Activated CD4-positive, alpha-beta T cell treated with anti-CD3 and anti-CD28 coated beads, Interleukin-2, Interleukin-6, amounts not matched to agents 100 ng/mL and 50 ng/mL, durations not matched to agents 16 hours and 8 hours (primary cell): ENCODE results near the gene ASTN2.

Experiments
- DNase-seq: peaks from one replicate; pipeline ENCODE4 v3.0.0-alpha.2; 2020

Gene ASTN2

GRCh38 chr9:116494815-116495634 lies 919.8 kb downstream of the ASTN2 start:
- DNase-seq: peak; percentile 43

DNA sequence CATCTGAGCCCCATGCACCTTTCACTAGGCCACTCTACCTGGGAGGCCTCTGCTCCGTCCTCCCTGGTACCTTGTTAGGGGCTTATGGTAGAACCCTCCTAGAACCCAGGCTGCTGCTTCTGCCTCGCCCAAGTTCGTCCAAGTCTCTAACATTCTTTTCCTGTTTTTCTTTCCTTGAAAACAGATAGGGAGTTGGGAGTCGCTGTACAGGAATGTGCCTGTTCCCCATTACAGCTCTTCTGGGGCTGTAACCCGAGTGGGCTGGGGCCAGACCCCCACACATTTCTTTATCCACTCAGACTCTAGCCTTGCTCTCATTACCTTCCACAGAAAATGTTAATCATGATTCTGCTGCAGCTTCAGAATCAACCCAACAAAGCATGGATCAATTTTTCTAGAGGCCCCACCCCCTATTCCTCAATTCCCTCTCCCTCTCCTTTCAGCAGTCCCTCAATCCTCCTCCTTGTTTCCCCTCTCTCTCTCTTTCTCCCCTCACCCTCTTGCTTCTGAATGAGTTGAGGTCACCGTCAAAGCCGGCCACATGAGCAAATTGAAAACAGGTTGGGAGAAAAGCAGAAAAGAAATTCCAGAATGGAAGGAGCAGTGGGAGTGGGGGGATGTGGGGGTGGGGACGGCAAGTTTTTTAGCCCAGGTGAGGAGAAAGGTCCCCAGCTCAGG lies 921.5 kb downstream of the ASTN2 start:
- no peak for DNase-seq

DNA sequence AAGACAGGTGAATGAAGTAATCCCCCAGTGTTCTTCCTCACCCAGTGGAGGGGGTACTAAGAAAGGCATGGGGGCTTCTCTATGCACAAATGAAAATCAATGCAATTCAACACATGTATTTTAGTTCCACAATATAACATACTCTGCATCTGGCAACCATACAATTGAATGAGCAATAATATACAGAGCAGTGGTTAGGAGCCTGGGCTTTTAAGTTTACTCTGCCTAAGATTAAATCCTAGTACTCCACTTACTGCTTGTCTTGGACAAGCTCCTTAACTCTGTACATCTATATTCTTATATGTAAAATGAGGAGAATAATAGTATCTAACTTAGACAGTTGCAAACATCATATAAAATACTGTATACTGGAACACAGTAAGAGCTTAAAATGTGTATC lies 923.2 kb downstream of the ASTN2 start:
- DNase-seq: no peak

DNA sequence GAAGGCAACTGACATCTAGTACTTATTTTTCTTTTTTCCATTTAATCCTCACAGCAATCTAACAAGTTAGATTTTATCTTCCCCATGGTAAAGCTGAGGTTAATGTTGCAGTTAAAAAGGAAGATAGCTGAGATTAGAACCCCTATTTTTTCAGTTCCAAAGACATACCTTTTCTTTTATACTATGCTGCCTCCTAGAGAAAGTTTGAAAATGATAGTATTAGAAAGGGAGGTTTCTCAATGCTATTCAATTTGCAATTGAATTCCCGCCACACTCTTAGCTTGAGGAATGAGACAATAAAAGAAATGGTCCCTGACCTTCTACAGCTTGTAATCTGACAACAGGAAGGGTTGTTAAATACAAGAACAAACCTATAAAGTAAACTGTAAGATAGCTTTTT lies 923.6 kb downstream of the ASTN2 start:
- no peak for DNase-seq

DNA sequence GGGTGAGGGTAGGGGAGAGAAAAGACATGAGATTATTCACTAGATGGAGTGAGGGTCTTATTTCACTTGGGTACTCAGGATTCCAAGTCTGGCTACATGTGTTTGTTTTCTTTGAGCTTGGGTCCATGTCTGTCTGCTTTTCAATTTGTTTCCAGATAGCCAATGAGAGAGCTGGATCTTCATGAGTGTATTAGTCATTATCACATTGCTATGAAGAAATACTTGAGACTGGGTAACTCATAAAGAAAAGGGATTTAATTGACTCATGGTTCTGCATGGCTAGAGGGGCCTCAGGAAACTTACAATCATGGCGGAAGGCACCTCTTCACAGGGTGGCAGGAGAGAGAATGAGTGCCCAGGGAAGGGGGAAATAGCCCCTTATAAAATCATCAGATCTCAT lies 924.5 kb downstream of the ASTN2 start:
- no peak for DNase-seq

DNA sequence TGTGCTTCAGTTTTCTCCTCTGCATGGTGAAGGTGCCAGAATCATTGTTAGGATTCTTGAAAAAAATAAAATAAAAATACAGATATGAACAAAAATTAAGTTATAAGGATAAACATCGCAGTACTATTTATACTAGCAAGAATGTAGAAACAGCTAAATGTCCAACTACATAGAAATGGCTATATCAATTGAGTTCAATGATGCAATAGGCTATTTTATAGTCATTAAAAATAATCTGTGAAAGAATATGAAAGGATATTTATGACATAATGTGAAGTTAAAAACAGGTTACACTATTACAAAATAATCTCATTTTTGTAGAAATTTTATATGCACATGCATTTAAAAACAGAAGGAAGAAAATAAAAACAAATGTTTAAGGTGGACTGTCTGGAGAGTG lies 926.5 kb downstream of the ASTN2 start:
- DNase-seq: no peak

- DNase-seq: no peak
These were observed 930.3 kb downstream of the ASTN2 start for GRCh38 chr9:116484492-116485061.

DNA sequence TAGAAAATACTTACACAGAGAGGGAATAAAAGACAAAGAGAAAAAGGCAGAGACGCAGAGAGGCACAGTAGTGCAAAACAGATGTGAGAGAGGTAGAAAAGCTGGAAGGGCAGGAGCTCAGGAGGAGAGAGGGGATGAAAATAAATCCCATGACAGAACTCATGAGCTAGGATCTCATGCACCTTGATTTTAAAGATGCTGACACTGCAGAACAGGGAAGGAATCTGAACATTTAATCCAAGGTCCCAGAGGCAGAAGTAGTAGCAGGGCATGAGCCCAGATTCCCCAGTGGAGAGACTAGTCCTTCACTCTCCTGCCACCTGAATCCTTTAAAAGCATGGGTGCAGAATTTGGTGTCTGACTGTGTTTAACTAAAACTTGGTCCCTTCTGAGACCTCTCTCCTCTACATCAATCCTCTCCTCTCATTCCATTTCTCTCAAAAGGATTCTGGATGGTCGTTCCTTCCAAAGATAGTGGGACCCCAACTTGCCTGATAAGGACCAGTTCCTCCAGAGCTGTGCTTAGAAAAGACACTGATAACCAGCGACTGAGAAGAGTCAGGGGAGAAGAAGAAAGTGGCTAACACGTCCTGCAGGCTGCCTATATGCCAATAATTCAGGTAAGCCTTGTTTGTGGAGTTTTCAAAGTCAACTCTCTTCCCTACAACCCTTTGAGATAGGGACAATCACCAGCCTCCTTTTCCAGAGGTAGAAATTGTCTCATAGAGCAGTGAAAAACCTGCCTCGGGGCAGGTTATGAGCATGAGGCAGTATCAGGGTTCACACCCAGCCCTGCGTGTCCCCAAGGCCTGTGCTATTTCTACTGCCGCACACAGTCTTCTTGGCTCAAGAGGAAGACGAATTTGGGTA lies 931.0 kb downstream of the ASTN2 start:
- DNase-seq: no peak

DNA sequence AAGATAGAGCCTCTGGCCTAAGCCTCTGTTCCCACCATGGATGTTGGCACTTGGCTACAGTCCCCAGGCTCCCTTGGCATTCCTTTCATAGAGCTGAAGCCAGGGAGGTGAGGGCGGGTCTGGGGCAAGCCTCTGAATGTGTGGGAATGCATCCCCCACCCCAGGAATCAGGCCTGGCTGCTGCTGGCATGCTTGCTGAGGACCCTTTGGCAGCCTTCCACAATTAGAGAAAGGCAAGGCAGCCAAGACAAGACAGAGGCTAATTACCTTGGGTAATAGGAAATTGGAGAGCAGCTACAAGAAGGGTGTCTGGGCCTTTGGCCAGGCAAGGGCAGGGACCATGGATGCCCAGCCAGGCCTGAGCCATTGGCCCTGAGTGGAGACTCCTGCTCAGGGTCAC lies 932.1 kb downstream of the ASTN2 start:
- no peak for DNase-seq

GRCh38 chr9:116480700-116481099 lies 934.2 kb downstream of the ASTN2 start:
- no peak for DNase-seq

DNA sequence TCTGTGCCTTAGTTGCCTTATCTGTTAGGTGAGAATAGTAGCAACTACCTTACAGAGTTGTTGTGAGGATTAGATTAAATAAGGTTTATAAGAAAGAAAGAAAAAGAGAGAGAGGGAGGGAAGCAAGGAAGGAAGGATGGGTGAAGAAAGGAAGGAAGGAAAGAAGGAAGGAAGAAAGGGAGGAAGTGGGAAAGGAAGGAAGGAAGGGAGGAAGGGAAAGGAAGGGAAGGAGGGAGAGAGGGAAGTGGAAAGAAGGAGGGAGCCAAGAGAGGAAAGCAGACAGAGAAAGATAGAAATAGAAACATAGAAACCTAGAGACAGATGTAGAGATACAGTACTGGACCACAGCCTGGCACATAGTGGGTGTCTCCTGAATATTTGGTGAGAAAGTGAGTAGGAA lies 934.9 kb downstream of the ASTN2 start:
- no peak for DNase-seq

DNA sequence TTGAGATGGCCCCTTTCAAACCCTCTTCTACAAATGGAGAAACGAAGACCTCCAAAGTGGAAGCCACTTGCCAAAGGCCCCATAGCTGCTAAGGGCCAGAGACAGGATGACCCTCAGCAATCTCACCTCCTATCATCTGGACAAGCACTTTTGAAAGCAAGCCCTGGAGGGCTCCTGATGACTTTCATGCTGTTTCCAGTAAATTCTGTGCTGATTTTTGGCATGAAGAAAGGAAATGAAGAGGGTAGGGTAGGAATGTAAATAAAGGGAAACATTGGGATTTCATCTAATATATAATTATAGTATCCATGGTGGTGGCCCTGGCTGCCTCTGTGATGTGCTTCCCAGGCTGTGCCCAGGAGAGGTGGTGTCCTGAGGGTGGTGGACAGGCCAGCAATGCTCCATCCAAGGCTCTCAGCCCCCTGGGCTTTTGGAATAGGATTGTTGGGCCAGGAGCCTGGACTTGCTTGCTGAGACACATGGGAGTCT lies 935.8 kb downstream of the ASTN2 start:
- DNase-seq: no peak

- no peak for DNase-seq
These were observed 937.2 kb downstream of the ASTN2 start for GRCh38 chr9:116477584-116478141.

DNA sequence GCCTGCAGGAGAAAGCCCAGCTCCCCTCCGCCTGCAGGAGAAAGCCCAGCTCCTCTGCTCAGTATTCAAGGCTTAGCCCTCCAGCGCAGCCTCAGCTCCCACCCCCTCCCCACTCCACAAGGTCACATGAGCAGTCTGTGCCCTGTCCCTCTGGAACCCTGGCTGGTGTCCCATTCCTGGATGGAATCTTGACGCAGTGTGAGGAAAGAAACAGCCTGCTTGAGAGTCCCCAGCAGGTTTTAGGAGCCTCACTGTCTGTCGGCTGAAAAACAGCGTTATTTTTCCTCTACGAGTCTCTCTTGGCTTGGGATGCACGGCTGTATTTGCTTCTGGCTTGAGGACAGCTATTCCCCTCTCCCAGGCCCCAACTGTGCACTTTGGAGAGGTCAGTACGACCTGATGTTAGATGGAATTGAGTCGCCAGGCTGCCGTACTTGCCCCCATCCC lies 937.9 kb downstream of the ASTN2 start:
- no peak for DNase-seq

GRCh38 chr9:116476002-116476401 lies 938.9 kb downstream of the ASTN2 start:
- DNase-seq: no peak

GRCh38 chr9:116475201-116475600 lies 939.7 kb downstream of the ASTN2 start:
- no peak for DNase-seq

DNA sequence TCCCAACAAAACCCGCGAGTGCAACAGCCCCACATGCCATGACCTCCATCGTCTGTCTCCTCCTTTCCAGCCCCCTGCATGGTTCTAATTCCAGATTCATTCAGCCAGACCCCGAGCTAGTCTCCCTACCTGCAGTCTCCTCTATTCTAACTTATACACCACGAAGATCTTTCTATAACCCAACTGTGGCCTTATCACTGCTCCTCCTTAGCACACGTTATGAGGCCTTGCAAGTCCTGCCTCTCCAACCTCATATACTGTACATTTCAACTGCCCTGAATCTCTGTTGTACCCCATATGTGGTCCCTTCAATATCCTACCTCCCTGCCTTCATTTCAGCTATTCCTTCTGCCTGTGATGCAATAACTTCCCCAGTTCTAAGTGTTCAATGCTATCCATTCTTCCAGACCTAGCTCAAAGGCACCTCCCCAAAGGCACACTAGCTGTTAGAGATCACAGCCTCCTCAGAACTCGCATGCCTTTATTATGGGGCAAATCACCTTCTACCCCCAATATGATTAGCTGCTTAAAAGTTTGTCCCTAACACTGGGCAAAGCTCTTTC lies 942.8 kb downstream of the ASTN2 start:
- DNase-seq: no peak

- DNase-seq: no peak
These were observed 943.6 kb downstream of the ASTN2 start for GRCh38 chr9:116471093-116471906.

- DNase-seq: no peak
These were observed 945.9 kb downstream of the ASTN2 start for GRCh38 chr9:116468793-116469527.

DNA sequence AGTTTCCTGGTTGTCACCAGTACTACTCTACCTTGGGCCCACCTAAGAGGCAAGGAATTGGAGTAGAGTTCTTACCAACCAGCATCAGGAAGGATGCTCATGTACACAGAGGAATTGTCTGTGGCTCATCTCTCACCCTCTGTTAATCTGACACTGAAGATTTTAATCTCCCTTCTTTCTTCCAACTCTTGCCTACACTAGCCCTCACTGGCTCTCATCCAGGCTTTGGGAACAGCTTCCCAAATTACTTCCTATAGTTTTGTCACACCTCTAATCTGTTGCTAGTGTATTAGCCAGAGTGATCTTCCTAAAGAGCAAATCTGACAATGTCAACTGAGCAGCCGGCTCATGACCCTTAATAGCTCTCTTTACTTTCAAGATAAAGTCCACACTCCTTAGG lies 946.5 kb downstream of the ASTN2 start:
- no peak for DNase-seq
